OCI-LY1 (cell line): Measurements from ENCODE around the gene SLC35F3.

Experiments used
- CTCF ChIP-seq: fragments of 200-600 bp; sonication (generic), shearing (Covaris generic); IDR thresholded peaks from 2 replicates; pipeline ENCODE4 v1.5.1; 2017; ENCODE audit warnings: mild to moderate bottlenecking, antibody characterized with exemption, low read length, moderate library complexity, mixed read lengths
- EZH2 ChIP-seq: fragments of 200-600 bp; sonication (generic), shearing (Covaris generic); IDR thresholded peaks from 2 replicates; pipeline ENCODE4 v1.8.0; 2017; ENCODE audit warnings: borderline replicate concordance, mixed run types, mild to moderate bottlenecking, antibody characterized with exemption, low read length, moderate library complexity, mixed read lengths

GRCh38 chr1:234330843-234331215 is 426.4 kb downstream of the SLC35F3 start:
- TF ChIP-seq EZH2: no peak
- no peak for TF ChIP-seq CTCF
